Activated naive CD4-positive, alpha-beta T cell treated with anti-CD3 and anti-CD28 coated beads, Interleukin-2, amount 10 ng/mL, durations not matched to agents 7 days and 5 days (primary cell): ENCODE measurements around the gene POLR3C.

Source experiments
- CTCF ChIA-PET: fragments of 350-600 bp; sonication (Branson Sonifier 250); formaldehyde crosslinking; loops from one replicate; lab custom pipeline; 2021; ENCODE audit warnings: antibody characterized with exemption; lab: Charles Lee
- DNase-seq: peaks from one replicate; pipeline ENCODE4 v3.0.0-alpha.2; 2020
- H3K27ac Mint-ChIP-seq: one replicate; pipeline ENCODE4 v1.8.0; 2021; ENCODE audit warnings: mild to moderate bottlenecking, moderate library complexity, mixed read lengths
- H3K27me3 Mint-ChIP-seq: one replicate; pipeline ENCODE4 v1.8.0; 2021; ENCODE audit warnings: mild to moderate bottlenecking, mixed read lengths
- H3K36me3 Mint-ChIP-seq: one replicate; pipeline ENCODE4 v1.8.0; 2021; ENCODE audit warnings: mixed read lengths
- H3K4me1 Mint-ChIP-seq: one replicate; pipeline ENCODE4 v1.8.0; 2021; ENCODE audit warnings: mixed read lengths
- H3K4me3 Mint-ChIP-seq: one replicate; pipeline ENCODE4 v1.8.0; 2021; ENCODE audit warnings: mild to moderate bottlenecking, moderate library complexity, mixed read lengths
- H3K9me3 Mint-ChIP-seq: one replicate; pipeline ENCODE4 v1.8.0; 2021; ENCODE audit warnings: mixed read lengths

The POLR3C gene

DNA sequence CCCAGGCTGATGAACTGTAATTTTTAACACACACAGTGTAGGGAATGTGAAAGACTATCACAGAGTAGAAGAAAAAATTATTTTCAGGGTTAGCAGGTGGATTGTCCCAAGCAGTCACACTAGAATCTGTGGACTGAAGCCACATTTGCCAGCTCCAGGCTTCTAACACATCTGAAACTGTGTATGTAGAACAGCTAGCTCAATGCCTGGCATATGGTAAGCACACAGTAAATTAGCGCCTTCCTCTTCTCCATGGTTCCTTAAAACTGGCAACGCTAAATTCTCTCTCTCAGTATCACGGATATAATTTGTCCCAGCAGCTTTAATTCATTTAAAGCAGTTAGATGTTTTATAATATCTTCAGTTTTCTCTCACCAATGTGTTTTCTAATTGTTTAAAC is 19.0 kb downstream of the POLR3C start:
- Mint-ChIP-seq H3K4me1 (peaks cover 5% of the 10 kb centered on the region), H3K27ac (no peak overlapping the region), H3K27me3 (no peaks in the 10 kb centered on the region), H3K9me3 (no peaks in the 10 kb centered on the region), H3K4me3 (no peak overlapping the region), H3K36me3 (peaks cover 29% of the 10 kb centered on the region)
- DNase-seq = no peak
- CTCF ChIA-PET = interaction anchor here (0.6 to 9.5 kb wide), 5 partner anchors 15 to 168 kb away, joined by 3 to 121 read pairs (median 106); partner anchors contain the start of genes ITGA10 and PIAS3

DNA sequence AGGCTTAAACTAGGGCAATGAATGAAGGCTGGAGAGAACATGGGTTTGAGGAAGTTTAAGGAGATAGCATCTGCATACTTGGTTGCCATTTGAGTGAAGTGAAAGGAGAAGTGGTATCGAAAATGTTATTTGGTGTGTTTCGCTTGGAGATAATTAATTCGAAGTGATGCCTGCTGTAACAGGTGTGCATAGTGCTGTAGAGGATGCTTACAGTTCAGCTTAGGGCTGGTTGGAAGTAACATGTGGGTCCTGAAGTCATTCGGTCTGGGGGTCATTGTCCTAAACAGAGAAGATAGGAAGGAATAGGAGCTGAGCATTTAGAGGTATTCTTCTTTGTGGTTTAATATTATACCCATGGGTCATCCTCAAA is 21.1 kb downstream of the POLR3C start:
- Mint-ChIP-seq H3K4me3 (no peak overlapping the region), H3K36me3 (peaks cover 17% of the 10 kb centered on the region), H3K9me3 (no peaks in the 10 kb centered on the region), H3K27ac (no peak overlapping the region), H3K27me3 (no peaks in the 10 kb centered on the region), H3K4me1 (peaks cover 10% of the 10 kb centered on the region)
- DNase-seq = no peak
- CTCF ChIA-PET = interaction anchor here (0.9 to 9.5 kb wide), 31 partner anchors 9 to 187 kb away, joined by 3 to 121 read pairs (median 6); partner anchors contain the start of genes ANKRD34A, ANKRD35, HJV and ITGA10

DNA sequence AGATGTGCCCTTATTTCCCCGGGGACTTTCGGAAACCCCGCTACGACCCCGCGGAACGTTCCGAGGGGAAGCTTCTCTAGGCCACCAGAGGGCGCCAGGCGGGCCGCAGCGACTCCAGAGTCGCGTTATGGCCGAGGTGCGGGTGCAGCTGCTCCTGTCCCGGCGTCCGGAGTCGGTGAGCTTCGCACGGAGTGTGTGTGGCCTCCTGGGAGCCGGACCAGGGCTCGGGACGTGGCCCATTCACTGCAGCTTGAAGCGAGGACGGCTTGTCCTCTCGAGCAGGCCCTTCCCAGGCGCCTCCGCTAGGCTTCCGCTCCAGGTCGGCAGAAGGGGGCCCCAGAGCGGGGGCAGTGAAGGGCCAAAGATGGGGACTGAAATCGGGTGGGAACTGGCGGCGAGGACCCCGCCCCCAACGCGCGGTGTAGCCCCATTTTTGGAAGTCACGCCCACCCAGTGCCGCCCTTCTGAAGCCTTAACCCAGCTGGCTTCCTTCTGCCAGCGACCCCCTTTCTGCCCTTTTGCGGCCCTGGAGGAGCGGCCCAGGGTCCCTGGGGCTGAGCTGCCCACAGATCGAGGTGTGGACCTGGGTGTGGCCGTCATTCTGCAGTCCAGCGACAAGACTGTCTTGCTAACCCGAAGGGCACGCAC is 21.6 kb downstream of the POLR3C start, which contains the start of gene NUDT17:
Gene NUDT17, plus strand, starts transcription at position 117 of the 648 bp plus-strand sequence. Its CDS starts 11 bp downstream, at position 128.
- Mint-ChIP-seq H3K4me1 (peaks cover 12% of the 10 kb centered on the region), H3K27ac (peak within 1 kb of the TSS; percentile 50), H3K4me3 (no peak within 1 kb of the TSS), H3K36me3 (peaks cover 17% of the 10 kb centered on the region), H3K27me3 (no peaks in the 10 kb centered on the region), H3K9me3 (no peaks in the 10 kb centered on the region)
- peak; percentile 82 for DNase-seq
- CTCF ChIA-PET = interaction anchor here (0.9 to 9.5 kb wide), 32 partner anchors 10 to 187 kb away, joined by 3 to 121 read pairs (median 6); partner anchors contain the start of genes ANKRD34A, ANKRD35, HJV and ITGA10

DNA sequence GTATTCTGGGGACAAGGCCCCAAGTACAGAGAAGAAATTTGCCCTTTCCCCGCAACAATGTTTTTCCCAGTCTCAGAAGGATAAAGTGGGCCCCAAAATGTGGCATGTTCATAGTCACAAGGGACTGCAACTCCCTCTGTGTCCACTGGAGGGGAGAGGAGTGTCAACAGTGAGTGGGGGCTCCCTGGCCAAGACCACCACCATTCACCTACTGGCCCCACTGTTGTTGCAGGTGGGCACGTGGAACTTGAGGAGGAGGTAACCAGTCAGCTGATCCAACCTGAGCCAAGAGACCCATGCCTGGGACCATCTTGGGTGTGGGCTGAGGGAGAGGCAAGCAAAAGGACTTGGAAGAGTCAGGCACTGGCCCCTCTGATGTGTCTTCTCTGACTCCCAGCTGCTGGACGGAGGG is 22.2 kb downstream of the POLR3C start:
- CTCF ChIA-PET = interaction anchor here (0.7 to 9.5 kb wide), 25 partner anchors 10 to 191 kb away, joined by 3 to 121 read pairs (median 5); partner anchors contain the start of genes ANKRD34A, ANKRD35, ITGA10 and LIX1L
- peak; percentile 56 for DNase-seq
- peaks cover 16% of the 10 kb centered on the region for H3K36me3 Mint-ChIP-seq
- peaks cover 12% of the 10 kb centered on the region for H3K4me1 Mint-ChIP-seq
- no peaks in the 10 kb centered on the region for H3K27me3 Mint-ChIP-seq
- no peak overlapping the region for H3K4me3 Mint-ChIP-seq
- H3K27ac Mint-ChIP-seq = peak overlapping the region; percentile 50
- H3K9me3 Mint-ChIP-seq = no peaks in the 10 kb centered on the region

DNA sequence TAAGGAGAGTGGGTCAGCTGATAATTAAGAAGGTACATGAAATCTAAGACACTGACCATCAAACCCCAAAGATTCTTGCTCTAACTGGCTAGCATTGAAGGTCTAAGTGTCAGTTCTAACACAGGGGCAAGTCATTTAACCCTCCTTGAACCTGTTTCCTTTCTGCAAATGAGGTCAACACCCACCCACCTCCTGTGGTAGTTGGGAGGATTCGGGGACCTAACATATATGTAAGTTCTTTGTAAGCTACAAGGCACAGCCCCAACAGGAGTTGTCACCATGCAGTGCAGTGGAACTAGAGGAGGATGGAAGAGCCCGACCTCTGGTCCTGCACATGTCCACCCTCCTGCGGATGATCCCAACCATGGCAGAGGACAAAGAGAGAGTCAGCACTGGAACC is 23.8 kb downstream of the POLR3C start:
- DNase-seq = no peak
- Mint-ChIP-seq H3K27ac (no peak overlapping the region), H3K27me3 (no peaks in the 10 kb centered on the region), H3K9me3 (no peaks in the 10 kb centered on the region), H3K4me3 (no peak overlapping the region), H3K4me1 (peaks cover 12% of the 10 kb centered on the region), H3K36me3 (peaks cover 10% of the 10 kb centered on the region)
- CTCF ChIA-PET = interaction anchor here (0.9 to 9.5 kb wide), 10 partner anchors 10 to 169 kb away, joined by 3 to 121 read pairs (median 18); partner anchors contain the start of genes ANKRD34A, ITGA10, PIAS3 and POLR3GL

DNA sequence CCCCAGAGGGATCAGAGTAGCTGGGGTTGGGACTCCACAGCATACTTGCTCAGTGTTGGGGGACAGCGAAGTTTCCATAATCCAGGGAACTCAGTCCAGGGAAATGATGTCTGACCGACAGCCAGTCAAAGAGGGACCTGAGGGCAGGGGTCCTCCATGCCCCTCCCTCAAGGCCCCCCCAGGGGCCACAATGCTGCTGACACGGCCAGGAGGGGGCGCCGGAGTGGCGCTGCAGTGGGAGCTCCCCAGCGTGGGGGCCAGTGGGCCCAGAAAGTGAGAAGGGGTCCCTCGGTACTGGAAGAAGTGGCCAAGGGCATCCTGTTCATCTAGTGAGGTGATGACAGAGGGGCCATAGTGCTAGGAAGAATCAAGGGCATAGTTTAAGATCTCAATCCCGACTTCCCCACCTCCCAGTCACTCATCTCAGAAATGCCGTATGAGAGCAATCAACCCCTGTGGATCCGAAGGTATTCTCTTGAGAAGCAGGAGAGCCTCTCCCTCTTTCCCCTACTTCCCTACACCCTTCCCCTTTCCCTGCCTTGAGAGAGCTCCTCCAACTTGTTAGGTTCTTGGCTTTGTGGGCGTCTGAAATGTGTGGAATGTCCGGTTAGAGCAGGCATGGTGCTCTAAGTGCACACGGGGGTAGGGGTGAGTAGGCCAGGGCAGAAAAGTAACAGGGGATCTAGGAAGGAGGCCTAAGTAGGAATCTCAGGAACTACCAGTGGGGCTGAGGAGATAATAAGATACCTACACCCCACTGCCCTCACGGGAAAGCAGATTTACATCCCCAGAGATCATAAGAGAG is 25.6 kb downstream of the POLR3C start:
- Mint-ChIP-seq H3K9me3 (no peaks in the 10 kb centered on the region), H3K4me3 (no peak overlapping the region), H3K27ac (no peak overlapping the region), H3K4me1 (peaks cover 12% of the 10 kb centered on the region), H3K36me3 (peaks cover 16% of the 10 kb centered on the region), H3K27me3 (no peaks in the 10 kb centered on the region)
- CTCF ChIA-PET = interaction anchor here (0.6 to 9.5 kb wide), 12 partner anchors 9 to 162 kb away, joined by 3 to 112 read pairs (median 5); partner anchors contain the start of genes ANKRD35, ITGA10 and PIAS3
- no peak for DNase-seq

DNA sequence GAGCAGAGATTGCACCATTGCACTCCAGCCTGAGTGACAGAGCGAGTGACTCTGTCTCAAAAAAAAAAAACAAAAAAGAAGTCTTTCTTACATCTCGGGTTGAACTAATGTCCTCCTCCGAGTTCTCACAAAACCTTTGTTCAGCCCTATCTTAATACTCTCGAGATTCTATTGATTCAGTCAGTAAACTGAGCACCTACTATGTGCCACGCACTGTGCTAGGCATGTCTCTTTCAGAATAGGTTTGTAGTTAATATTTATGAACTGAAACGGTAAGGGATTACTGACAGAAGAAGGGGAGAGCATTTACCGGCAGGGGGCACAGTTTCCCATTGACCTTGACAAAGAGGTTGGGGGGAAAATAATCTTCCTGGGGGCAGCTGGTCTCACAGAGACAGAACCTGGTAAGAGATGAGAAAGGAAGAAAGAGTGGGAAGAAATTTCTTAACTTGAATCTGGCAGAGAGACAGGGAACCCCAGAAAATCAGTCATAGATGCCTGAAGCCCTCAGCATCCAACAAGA is 31.5 kb downstream of the POLR3C start:
- Mint-ChIP-seq H3K4me3 (no peak overlapping the region), H3K27me3 (no peaks in the 10 kb centered on the region), H3K27ac (no peak overlapping the region), H3K36me3 (peaks cover 24% of the 10 kb centered on the region), H3K9me3 (no peaks in the 10 kb centered on the region), H3K4me1 (peaks cover 21% of the 10 kb centered on the region)
- CTCF ChIA-PET = interaction anchor here (0.7 to 7.7 kb wide), 2 partner anchors 10 to 17 kb away, joined by 4 to 121 read pairs; partner anchors contain the start of gene NUDT17
- no peak for DNase-seq

DNA sequence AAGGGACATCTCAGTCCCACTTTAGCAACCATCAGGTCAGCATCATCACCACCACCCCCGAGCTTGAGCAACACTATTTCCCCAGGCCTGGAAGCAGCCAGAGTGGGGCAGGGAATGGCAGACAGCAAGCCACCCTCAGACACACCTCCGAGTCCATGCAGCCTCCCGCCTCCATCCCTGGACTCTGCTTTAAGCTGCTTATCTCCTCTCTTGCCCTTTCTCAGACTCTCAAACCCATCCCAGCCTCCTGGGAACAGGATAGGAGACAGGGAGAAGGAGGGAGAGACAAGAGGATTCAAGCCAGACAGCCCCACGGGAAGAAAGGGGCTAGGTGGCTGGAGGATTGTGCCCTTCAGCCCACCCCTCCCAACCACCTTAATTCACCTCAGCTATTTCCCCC is 33.2 kb downstream of the POLR3C start:
- DNase-seq = no peak
- peaks cover 21% of the 10 kb centered on the region for H3K4me1 Mint-ChIP-seq
- CTCF ChIA-PET = interaction anchor here (0.6 to 7.7 kb wide), 8 partner anchors 8 to 155 kb away, joined by 3 to 121 read pairs (median 4); partner anchors contain the start of genes NUDT17 and RBM8A
- peaks cover 16% of the 10 kb centered on the region for H3K36me3 Mint-ChIP-seq
- no peaks in the 10 kb centered on the region for H3K9me3 Mint-ChIP-seq
- no peak overlapping the region for H3K27ac Mint-ChIP-seq
- H3K27me3 Mint-ChIP-seq = peaks cover 5% of the 10 kb centered on the region
- H3K4me3 Mint-ChIP-seq = peak overlapping the region; percentile 47

DNA sequence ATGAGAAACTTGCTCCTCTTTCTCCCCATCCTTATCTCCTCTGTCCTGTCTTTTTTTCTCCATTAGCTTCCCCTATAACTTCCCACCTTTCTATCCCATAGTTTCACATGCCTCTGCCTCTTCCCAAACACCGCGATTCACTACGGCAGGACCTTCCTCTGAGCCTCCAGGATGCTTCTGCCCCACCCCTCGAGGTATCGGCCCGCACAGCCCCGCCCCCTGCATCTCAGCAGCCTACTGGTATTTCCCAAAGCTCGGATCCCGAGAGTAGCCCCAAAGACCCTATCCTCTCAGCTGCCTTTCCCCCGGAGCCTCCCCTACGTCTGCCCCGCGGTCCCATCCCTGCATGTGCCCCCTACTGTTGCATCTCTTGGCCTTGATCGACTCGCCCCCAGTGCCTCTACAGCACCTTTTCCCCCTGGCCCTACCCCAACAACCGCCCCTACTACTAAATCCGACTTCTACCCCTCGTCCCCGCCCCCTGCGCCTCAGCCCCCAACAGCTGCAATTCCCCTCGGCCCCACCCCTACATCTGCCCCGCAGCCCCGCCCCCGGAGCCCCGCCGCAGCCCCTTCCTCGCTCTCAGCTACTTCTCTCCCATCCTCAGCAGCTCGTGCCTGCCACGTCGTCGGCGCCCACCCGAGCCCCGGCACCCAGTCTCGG is 34.4 kb downstream of the POLR3C start:
- Mint-ChIP-seq H3K4me1 (peaks cover 21% of the 10 kb centered on the region), H3K9me3 (no peaks in the 10 kb centered on the region), H3K27ac (peak overlapping the region; percentile 82), H3K36me3 (peaks cover 14% of the 10 kb centered on the region), H3K27me3 (peaks cover 16% of the 10 kb centered on the region), H3K4me3 (peak overlapping the region; percentile 89)
- CTCF ChIA-PET = interaction anchor here (0.8 to 7.7 kb wide), 11 partner anchors 9 to 154 kb away, joined by 3 to 121 read pairs (median 8); partner anchors contain the start of genes ANKRD34A, ANKRD35, ITGA10 and NUDT17
- DNase-seq = peak; percentile 71

DNA sequence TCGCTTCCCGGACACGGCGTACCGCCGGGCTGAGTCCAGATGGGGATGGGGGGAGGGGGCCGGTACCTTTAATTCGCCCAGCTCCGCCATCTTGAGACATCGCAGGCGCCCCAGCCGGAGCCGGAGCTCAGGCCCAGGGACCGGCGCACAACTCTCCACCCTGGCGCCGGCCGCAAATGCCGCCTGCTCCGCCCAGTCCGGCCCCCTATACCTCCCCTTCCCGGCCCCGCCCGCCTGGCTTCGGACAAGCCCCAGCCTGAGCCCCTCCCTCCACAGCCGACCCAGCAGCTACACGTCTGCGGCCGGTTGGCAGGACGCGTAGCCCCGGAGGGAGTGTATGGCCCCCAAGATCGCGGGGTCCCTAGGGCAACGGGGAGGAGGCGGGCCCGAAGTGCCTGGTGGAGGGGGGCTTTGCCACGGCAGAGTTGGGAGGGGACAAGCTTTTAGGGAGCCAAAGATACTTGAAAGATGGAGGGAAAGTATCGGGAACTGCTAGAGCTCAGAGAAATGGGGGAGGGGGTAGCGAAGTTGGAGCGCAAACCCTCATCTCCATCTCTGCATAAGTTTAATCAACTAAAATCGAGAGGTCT is 35.0 kb downstream of the POLR3C start, which contains the start of gene PIAS3:
Gene PIAS3, minus strand, starts transcription at position 181 of the 590 bp plus-strand sequence. Its CDS starts 91 bp downstream, at position 90.
- CTCF ChIA-PET = interaction anchor here (0.8 to 7.7 kb wide), 12 partner anchors 10 to 153 kb away, joined by 3 to 121 read pairs (median 6); partner anchors contain the start of genes ANKRD34A, ANKRD35, ITGA10 and NUDT17
- H3K36me3 Mint-ChIP-seq = peaks cover 10% of the 10 kb centered on the region
- peaks cover 21% of the 10 kb centered on the region for H3K4me1 Mint-ChIP-seq
- H3K4me3 Mint-ChIP-seq = peak within 1 kb of the TSS; percentile 89
- DNase-seq = peak; percentile 91
- no peaks in the 10 kb centered on the region for H3K9me3 Mint-ChIP-seq
- H3K27me3 Mint-ChIP-seq = peaks cover 22% of the 10 kb centered on the region
- H3K27ac Mint-ChIP-seq = peak within 1 kb of the TSS; percentile 82

DNA sequence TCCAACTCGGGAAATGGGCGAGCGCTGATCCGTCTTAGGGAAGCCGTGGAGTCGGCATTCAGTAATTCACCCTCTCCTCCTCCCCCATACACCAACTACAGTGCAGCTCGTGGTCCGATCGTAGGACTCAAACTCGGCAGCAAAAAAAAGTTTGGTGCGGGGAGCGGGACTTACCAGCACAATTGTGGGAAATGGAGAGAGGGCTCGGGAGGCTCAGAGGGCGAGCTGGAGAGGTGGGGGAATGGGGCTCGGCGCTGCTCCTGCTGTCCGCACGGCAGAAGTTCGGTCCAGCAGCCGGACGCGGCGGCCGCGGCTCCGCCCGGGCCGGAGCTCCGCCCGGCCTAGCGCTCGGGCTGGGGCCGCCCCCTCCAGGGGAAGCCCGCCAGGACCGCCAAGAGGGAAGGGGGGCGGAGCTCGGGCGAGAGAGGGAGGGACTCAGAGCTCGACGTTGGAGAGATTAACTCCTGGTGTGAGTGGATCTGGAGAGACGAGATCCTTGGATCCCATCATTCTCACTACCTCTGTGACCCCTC is 35.6 kb downstream of the POLR3C start:
- peak; percentile 86 for DNase-seq
- peaks cover 26% of the 10 kb centered on the region for H3K4me1 Mint-ChIP-seq
- peak overlapping the region; percentile 82 for H3K27ac Mint-ChIP-seq
- H3K36me3 Mint-ChIP-seq = peaks cover 8% of the 10 kb centered on the region
- CTCF ChIA-PET = interaction anchor here (0.8 to 7.7 kb wide), 11 partner anchors 10 to 153 kb away, joined by 3 to 121 read pairs (median 8); partner anchors contain the start of genes ANKRD34A, ANKRD35, ITGA10 and NUDT17
- H3K27me3 Mint-ChIP-seq = peaks cover 28% of the 10 kb centered on the region
- H3K4me3 Mint-ChIP-seq = peak overlapping the region; percentile 89
- no peaks in the 10 kb centered on the region for H3K9me3 Mint-ChIP-seq

DNA sequence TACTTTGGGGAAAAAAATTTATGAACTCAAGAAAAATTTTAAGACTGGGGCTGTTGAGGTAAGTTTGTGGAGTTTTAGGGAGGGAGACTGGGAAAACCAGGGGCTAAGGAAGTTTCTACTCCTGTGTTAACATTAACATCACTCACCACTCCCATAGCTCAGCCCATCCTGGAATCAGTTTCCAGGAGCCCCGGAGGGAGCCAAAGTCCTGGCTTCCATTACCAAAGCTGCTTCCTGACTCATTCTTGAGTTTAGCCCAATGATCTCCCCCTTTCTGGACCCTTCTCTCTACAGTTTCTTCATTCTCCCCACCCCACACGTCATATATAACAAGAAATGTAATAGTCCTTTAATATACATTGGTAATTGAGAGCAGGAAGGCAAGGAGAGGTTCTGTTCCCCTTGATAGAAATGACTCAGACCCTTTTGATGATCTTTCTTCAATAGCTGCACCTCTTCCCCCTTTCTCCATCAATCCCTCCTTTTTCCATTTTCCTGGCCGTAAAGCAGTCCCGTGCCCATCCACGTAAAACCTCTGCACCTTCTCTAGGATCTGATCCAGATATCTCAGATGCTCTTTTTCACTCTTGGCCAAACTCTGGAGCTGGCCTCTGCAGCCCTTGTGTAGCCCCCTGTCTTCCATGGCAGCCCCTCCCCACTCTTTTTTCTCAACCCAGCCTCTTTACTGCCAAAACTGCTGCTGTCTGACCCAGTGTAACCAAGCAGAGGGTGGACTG is 39.5 kb downstream of the POLR3C start:
- H3K36me3 Mint-ChIP-seq = no peaks in the 10 kb centered on the region
- no peak overlapping the region for H3K4me3 Mint-ChIP-seq
- DNase-seq = no peak
- H3K4me1 Mint-ChIP-seq = peaks cover 13% of the 10 kb centered on the region
- CTCF ChIA-PET = interaction anchor here (0.8 to 1.9 kb wide), 2 partner anchors 17 to 18 kb away, joined by 4 to 5 read pairs; partner anchors contain the start of gene NUDT17
- no peaks in the 10 kb centered on the region for H3K9me3 Mint-ChIP-seq
- H3K27me3 Mint-ChIP-seq = peaks cover 59% of the 10 kb centered on the region
- no peak overlapping the region for H3K27ac Mint-ChIP-seq
